ENCODE results near the gene HS3ST3B1. TPM values are rescaled to one million over a fixed set of nuclear protein-coding genes. Genes with fewer than 3 reads are reported as not detected.

The HS3ST3B1 gene
- total RNA-seq, 1 experiment from 2014 or later, result 0.33 TPM

GRCh38 chr17:14311981-14312380 is 11.1 kb downstream of the HS3ST3B1 start:
- TF ChIP-seq EZH2 (IDR thresholded peaks at IDR 0.05; ENCODE audit: low read length, unreplicated experiment) (no peak), CTCF (conservative IDR thresholded peaks at IDR 0.05; ENCODE audit: low read depth, low read length) (no peak), EZH2phosphoT487 (IDR thresholded peaks at IDR 0.05; ENCODE audit: borderline replicate concordance, low read length) (no peak)

GRCh38 chr17:14312522-14312921 is 11.6 kb downstream of the HS3ST3B1 start:
- no peak for ATAC-seq
- no peak for DNase-seq
- H3K27ac ChIP-seq (ENCODE audit: low read length), result no peak overlapping the region
- H3K4me2 ChIP-seq (ENCODE audit: low read length), result no peak overlapping the region
- H3K9me3 ChIP-seq (ENCODE audit: low read length), result no peaks in the 10 kb centered on the region
- BruUV-seq (replicated peaks), result no TSS peak
- H3K4me3 ChIP-seq (ENCODE audit: low read length), result no peak overlapping the region
- POLR2A ChIA-PET (ENCODE audit: unreplicated experiment), result no interaction called here
- no peak overlapping the region for H2AFZ ChIP-seq (ENCODE audit: low read length)
- peaks cover 76% of the 10 kb centered on the region for H3K27me3 ChIP-seq (ENCODE audit: low read length)
- H3K9me2 ChIP-seq (replicated peaks; ENCODE audit: low read length), result no peaks in the 10 kb centered on the region
- TF ChIP-seq EZH2 (IDR thresholded peaks at IDR 0.05; ENCODE audit: low read length, unreplicated experiment) (no peak), EZH2phosphoT487 (IDR thresholded peaks at IDR 0.05; ENCODE audit: borderline replicate concordance, low read length) (no peak), CTCF (conservative IDR thresholded peaks at IDR 0.05; ENCODE audit: low read depth, low read length) (no peak)
- no peak overlapping the region for H3K9ac ChIP-seq (ENCODE audit: low read length)
- intact Hi-C loops (cut with micrococcal nuclease), result no loop called here
- CTCF ChIA-PET, result no interaction called here
- H4K20me1 ChIP-seq (ENCODE audit: low read length), result no peaks in the 10 kb centered on the region
- no peaks in the 10 kb centered on the region for H3K36me3 ChIP-seq (ENCODE audit: low read depth, low read length)
- H3K79me2 ChIP-seq (ENCODE audit: low read length), result no peaks in the 10 kb centered on the region
- no peaks in the 10 kb centered on the region for H3K4me1 ChIP-seq (ENCODE audit: insufficient read depth, low read length)
- no peaks in the 10 kb centered on the region for H3F3A ChIP-seq (ENCODE audit: low read length, unreplicated experiment)

More at GRCh38 chr17:14311981-14312380, 11.1 kb downstream of the HS3ST3B1 start:
- Histone ChIP-seq H3K9me2 (replicated peaks; ENCODE audit: low read length) (no peaks in the 10 kb centered on the region), H3K36me3 (ENCODE audit: low read depth, low read length) (no peaks in the 10 kb centered on the region), H3K4me1 (ENCODE audit: insufficient read depth, low read length) (no peaks in the 10 kb centered on the region), H3K4me2 (ENCODE audit: low read length) (no peak overlapping the region), H3F3A (ENCODE audit: low read length, unreplicated experiment) (no peaks in the 10 kb centered on the region), H3K27me3 (ENCODE audit: low read length) (peaks cover 76% of the 10 kb centered on the region), H3K9ac (ENCODE audit: low read length) (no peak overlapping the region), H3K4me3 (ENCODE audit: low read length) (no peak overlapping the region), H3K9me3 (ENCODE audit: low read length) (no peaks in the 10 kb centered on the region), H3K79me2 (ENCODE audit: low read length) (no peaks in the 10 kb centered on the region), H3K27ac (ENCODE audit: low read length) (no peak overlapping the region), H2AFZ (ENCODE audit: low read length) (no peak overlapping the region), H4K20me1 (ENCODE audit: low read length) (no peaks in the 10 kb centered on the region)
- no peak for DNase-seq
- POLR2A ChIA-PET (ENCODE audit: unreplicated experiment), result no interaction called here
- no peak for ATAC-seq
- BruUV-seq (replicated peaks), result no TSS peak
- intact Hi-C loops (cut with micrococcal nuclease), result no loop called here
- CTCF ChIA-PET, result no interaction called here

DNA sequence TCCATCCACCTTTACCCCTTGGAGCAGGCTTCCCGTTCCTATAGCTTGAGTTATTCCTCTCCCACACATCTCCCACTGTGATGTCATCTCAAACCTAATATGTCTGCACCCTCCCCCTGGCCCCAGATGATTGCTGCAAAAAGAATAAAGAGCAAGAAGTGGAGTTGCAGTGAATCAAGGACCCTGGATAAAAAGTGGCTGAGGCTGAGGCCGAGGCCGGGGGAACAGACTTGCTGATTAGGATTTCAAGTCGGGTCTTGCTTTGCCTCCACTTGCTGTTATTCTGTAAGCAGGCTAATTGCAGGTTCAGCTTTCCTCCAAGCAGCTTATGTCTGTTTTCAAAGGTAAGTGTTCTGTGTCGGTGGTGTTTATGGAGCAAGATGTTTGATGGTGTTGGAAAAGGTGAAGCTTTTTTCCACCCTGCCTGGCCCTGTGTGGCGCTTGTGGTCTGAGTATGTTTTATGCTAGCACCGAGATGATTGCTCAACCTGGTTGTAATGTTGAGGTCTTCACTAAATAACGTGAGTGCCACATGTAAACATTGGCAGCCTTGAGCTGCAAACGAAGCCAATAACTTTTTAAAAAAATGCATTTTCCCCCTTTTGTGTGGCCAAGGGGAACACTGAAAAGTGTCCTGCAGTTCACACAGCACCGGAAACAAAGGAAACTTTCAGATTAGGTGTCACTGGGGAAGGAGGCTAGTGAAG is 15.4 kb downstream of the HS3ST3B1 start:
- no peaks in the 10 kb centered on the region for H3K9me3 ChIP-seq (ENCODE audit: low read length)
- no peaks in the 10 kb centered on the region for H4K20me1 ChIP-seq (ENCODE audit: low read length)
- CTCF ChIA-PET, result no interaction called here

More for the DNA sequence above, 15.4 kb downstream of the HS3ST3B1 start:
- no peak overlapping the region for H3K27ac ChIP-seq (ENCODE audit: low read length)
- intact Hi-C loops (cut with micrococcal nuclease), result no loop called here
- no peaks in the 10 kb centered on the region for H3K79me2 ChIP-seq (ENCODE audit: low read length)
- POLR2A ChIA-PET (ENCODE audit: unreplicated experiment), result no interaction called here
- no peak overlapping the region for H2AFZ ChIP-seq (ENCODE audit: low read length)
- no peak overlapping the region for H3K9ac ChIP-seq (ENCODE audit: low read length)
- no peaks in the 10 kb centered on the region for H3F3A ChIP-seq (ENCODE audit: low read length, unreplicated experiment)
- DNase-seq (no peak), ATAC-seq (no peak)
- BruUV-seq (replicated peaks), result no TSS peak
- TF ChIP-seq CTCF (conservative IDR thresholded peaks at IDR 0.05; ENCODE audit: low read depth, low read length), result no peak
- no peak for TF ChIP-seq EZH2 (IDR thresholded peaks at IDR 0.05; ENCODE audit: low read length, unreplicated experiment)
- TF ChIP-seq EZH2phosphoT487 (IDR thresholded peaks at IDR 0.05; ENCODE audit: borderline replicate concordance, low read length), result no peak
- H3K36me3 ChIP-seq (ENCODE audit: low read depth, low read length), result no peaks in the 10 kb centered on the region
- H3K4me2 ChIP-seq (ENCODE audit: low read length), result no peak overlapping the region
- no peak overlapping the region for H3K4me3 ChIP-seq (ENCODE audit: low read length)
- H3K9me2 ChIP-seq (replicated peaks; ENCODE audit: low read length), result no peaks in the 10 kb centered on the region
- no peaks in the 10 kb centered on the region for H3K4me1 ChIP-seq (ENCODE audit: insufficient read depth, low read length)
- H3K27me3 ChIP-seq (ENCODE audit: low read length), result peaks cover 79% of the 10 kb centered on the region
